ENCODE measurements around the gene C1orf232.

C1orf232 gene

GRCh38 chr1:26168410-26169197, at the start of gene C1orf232:
Gene C1orf232, minus strand, starts transcription at chr1:26168963. Its CDS starts 464 bp downstream, at chr1:26168499.
- FAIRE-seq = no peak

GRCh38 chr1:26215246-26215645, 46.5 kb upstream of the C1orf232 start:
- FAIRE-seq = no peak

DNA sequence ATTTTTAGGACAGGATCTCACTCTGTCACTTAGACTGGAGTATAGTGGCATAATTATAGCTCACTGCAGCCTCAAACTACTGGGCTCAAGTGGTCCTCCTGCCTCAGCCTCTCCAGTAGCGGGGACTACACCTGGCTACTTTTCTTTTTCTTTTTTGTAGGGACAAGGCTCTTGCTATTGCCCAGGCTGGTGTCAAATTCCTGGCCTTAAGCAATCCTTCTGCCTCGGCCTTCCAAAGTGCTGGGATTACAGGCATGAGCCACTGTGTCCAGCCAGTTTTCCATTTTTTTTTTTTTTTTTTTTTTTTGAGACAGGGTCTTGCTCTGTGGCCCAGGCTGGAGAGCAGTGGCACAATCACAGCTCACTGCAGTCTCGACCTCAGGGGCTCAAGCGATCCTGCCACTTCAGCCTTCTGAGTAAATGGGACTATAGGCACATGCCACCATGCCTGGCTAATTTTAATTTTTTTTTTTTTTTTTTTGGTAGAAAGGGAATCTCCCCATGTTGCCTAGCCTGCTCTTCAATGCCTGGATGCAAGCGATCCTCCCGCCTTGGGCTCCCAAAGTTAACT, 44.7 kb upstream of the C1orf232 start:
- no peak for FAIRE-seq

DNA sequence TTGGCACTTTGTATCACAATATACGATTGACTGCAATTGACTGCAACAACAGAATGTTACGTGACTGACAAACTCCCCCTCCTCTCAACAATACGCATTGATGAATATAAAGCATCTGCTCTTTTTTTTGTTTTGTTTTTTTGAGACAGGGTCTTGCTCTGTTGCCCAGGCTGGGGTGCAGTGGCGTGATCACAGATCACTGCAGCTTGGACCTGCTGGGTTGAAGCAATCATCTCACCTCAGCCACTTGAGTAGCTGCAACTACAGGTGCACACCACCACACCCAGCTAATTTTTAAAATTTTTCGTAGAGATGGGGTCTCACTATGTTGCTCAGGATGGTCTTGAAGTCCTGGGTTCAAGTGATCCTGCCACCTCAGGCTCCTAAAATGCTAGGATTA, 44.0 kb upstream of the C1orf232 start:
- no peak for FAIRE-seq

GRCh38 chr1:26210147-26210870, 41.5 kb upstream of the C1orf232 start:
- no peak for FAIRE-seq

DNA sequence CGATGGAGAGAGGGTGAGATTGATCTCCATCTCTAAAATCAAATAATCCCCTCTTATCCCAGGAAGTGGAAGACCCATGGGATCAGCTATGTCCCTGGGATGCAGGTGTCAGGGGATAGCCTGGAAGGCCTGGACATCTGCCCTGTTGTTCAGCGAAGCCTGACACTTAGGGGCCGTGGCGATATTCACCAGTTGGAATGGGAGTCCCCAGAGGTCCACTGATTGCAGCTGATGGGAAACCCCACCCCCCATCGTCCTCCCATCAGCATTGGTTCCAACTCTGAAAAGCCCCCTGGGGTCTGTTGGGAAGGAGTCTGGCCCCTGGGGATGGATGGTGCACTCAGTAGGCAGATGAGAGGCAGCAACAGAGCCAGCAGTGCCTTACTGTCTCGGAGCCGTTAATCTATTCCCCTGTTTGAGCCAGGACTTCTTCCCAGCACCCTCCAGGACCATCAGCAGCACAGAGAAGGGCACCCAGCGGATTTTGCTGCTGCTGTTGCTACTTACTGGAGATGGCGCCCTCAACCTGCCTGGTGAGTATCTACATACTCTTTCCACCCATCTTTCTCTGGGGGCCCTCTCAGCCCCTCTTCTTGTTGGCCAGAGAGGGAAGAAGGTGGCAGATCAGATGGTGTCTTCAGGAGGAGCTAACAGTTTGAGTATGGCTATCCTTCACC, 35.0 kb upstream of the C1orf232 start:
- no peak for FAIRE-seq

- FAIRE-seq = no peak
These were observed 31.6 kb upstream of the C1orf232 start for GRCh38 chr1:26200413-26200812.

DNA sequence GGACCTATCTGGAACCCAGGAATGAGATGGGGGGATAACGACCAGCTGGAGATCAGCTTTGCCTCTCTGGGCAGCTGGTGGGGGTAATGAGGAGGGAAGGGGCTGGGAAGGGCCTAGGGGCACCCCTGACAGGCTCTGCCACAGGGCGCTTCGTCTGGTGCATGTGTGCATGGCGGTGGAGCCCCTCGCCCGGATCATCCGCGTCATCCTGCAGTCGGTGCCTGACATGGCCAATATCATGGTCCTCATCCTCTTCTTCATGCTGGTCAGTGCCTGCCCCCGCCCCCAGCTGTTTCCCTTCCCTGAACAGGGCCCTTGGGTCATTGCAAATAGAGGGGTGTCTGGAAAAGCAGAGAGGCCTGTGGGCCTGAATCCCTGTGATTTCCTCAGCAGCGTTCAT, 29.1 kb upstream of the C1orf232 start:
- FAIRE-seq = no peak

DNA sequence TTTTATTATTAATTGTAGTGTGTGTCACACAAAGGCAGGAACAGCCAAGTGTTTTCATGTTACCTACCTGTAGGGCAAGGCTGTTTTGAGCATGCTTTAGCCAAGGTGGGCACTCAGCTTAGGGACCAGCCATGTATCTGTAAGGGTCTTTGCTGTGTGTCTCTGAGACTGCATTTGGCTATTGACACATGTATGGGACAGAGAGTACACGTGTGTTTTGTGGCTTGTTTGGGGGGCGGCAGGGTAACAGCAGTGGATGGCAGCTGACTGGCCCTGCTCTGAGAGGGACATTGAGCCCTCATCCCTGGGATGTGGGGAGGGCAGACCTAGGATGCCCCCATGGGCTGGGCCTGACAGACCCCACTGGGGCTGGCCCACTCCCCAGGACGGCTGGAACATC, 28.5 kb upstream of the C1orf232 start:
- FAIRE-seq = no peak

DNA sequence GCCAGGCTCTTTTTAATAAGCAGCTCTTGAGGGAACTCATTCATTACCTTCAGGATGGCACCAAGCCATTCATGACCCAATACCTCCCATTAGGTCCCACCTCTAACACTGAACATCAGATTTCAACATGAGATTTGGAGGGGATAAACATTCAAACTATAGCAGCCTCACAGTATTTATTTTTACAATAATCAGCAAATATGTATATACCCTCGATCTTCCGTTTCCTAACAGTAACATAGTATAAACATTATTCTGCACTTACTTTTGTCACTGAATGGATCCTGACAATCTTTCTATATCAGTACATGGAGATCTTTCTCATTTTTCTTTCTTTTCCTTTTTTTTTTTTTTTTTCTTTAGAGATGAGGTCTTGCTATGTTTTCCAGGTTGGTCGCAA, 27.0 kb upstream of the C1orf232 start:
- no peak for FAIRE-seq

- FAIRE-seq = no peak
These were observed 23.0 kb upstream of the C1orf232 start for GRCh38 chr1:26191739-26192138.

DNA sequence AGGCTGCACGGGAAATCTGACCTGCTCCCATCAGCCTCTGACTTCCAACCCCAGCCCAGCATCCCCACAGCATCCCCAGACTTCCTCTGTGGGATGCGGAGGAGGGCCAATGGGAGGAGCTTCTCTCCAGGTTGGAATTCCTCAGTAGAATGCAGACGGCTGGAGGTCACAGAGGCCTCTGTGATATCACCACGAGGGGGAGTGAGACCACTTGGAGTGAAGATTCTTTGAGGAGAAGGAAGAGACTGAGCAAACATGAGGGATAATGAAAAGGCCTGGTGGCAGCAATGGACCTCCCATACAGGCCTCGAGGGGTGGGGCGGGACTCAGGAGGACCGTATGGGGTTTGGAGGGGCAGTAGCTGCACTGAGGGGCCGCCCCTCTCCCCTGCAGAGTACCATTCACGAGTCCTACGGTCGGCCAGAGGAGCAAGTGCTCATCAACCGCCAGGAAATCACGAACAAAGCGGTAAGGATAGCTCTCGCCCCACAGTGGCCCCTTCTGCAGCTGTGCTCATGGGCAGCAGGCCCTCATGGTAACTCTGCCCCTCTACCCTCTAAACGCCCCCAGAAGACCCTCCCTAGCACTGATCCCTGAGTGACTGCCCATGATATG, 21.7 kb upstream of the C1orf232 start, which contains the start of gene CATSPER4:
Gene CATSPER4 (plus strand): TSS at position 230 of the 615 bp plus-strand sequence. CDS start 26 bp downstream, at position 256.
- no peak for FAIRE-seq

GRCh38 chr1:26189751-26190275, 21.1 kb upstream of the C1orf232 start:
- FAIRE-seq = no peak

DNA sequence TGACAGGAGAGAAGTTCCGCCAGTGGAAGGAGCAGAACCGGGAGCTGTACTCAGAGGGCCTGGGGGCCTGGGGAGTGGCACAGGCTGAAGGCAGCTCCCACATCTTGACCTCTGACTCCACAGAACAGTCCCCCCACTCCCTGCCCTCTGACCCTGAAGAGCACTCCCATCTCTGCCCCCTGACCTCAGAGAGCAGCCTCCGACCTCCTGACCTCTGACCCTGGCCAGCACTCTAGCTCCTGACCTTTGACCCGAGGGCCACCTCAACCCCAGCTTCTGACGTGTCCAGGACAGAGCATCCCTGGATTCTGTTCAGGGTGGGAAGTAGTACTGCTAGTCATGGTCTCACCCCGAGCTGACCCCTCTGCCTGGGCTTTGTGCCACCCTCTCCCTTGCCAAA, 20.6 kb upstream of the C1orf232 start:
- no peak for FAIRE-seq

DNA sequence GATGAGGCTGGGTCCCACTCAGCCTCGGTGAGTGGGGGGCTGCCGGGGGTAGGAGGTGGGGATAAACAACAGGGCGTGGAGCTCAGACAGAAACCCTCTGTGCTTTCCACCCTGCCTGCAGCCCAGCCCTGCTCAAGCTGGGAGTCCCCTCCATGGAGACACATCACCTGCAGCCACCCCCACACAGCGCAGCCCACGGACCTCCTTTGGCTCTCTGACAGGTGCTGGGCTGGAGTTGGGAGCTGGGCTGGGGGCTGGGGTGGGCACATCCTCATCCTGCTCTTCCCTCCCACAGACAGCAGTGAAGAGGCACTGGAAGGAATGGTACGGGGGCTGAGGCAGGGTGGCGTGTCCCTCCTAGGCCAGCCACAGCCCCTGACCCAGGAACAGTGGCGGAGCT, 19.7 kb upstream of the C1orf232 start:
- FAIRE-seq = no peak

- FAIRE-seq = no peak
These were observed 19.1 kb upstream of the C1orf232 start for GRCh38 chr1:26187882-26188281.

DNA sequence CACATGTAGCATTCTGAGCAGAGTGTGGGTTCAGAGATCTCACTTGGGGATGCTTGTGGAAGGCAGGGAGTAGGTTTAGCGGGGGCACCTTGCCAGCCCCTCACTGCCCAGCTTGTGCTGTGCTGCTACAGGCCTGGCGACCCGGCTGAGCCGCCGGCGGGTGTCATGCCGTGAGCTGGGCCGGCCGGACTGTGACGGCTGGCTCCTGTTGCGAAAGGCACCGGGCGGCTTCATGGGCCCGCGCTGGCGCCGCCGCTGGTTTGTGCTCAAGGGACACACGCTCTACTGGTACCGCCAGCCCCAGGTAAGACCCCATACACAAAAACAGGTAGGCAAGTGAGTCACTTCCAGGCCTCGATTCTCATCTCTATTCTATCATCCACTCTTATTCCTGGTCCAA, 16.1 kb upstream of the C1orf232 start:
- FAIRE-seq = no peak

GRCh38 chr1:26184086-26184485, 15.3 kb upstream of the C1orf232 start:
- FAIRE-seq = no peak

- FAIRE-seq = no peak
These were observed 13.6 kb upstream of the C1orf232 start for GRCh38 chr1:26182383-26182696.

- FAIRE-seq = no peak
These were observed 13.0 kb upstream of the C1orf232 start for GRCh38 chr1:26181586-26182382.

- no peak for FAIRE-seq
These were observed 11.3 kb upstream of the C1orf232 start for GRCh38 chr1:26180010-26180506.

All from TTC549 (cell line).